Loucy (cell line): Measurements from ENCODE around the gene CCL26.

ENCODE experiments used
- H2AFZ ChIP-seq: fragments of 200-600 bp; sonication (generic); 2 replicates; pipeline ENCODE4 v1.6.0; 2016; ENCODE audit warnings: antibody characterized with exemption, mild to moderate bottlenecking, low read length, moderate library complexity
- H3F3A ChIP-seq: fragments of 200-600 bp; 2 replicates; pipeline ENCODE4 v1.6.0; 2016; ENCODE audit warnings: antibody characterized with exemption, low read depth, mild to moderate bottlenecking
- H3K27me3 ChIP-seq: fragments of 200-600 bp; sonication (generic); 2 replicates; pipeline ENCODE4 v1.6.1; 2014; ENCODE audit warnings: low read length, mild to moderate bottlenecking; ENCODE audit not compliant: insufficient read depth, poor library complexity, severe bottlenecking
- H3K36me3 ChIP-seq: fragments of 200-600 bp; sonication (generic); 2 replicates; pipeline ENCODE4 v1.6.1; 2016; ENCODE audit warnings: low read length; ENCODE audit not compliant: insufficient read depth
- H3K4me1 ChIP-seq: fragments of 200-600 bp; sonication (generic); 2 replicates; pipeline ENCODE4 v1.5.1; 2014; ENCODE audit warnings: low read length, mild to moderate bottlenecking; ENCODE audit not compliant: insufficient read depth, poor library complexity, severe bottlenecking
- H3K4me2 ChIP-seq: fragments of 200-600 bp; sonication (generic); 2 replicates; pipeline ENCODE4 v1.6.0; 2014; ENCODE audit warnings: antibody characterized with exemption, low read length, low read depth, mild to moderate bottlenecking; ENCODE audit not compliant: poor library complexity, severe bottlenecking
- H3K4me3 ChIP-seq: fragments of 200-600 bp; sonication (generic); 2 replicates; pipeline ENCODE4 v1.5.1; 2014; ENCODE audit warnings: low read length, mild to moderate bottlenecking, mixed read lengths; ENCODE audit not compliant: poor library complexity, severe bottlenecking
- H3K79me2 ChIP-seq: fragments of 200-600 bp; sonication (generic); 2 replicates; pipeline ENCODE4 v1.6.1; 2014; ENCODE audit warnings: low read length; ENCODE audit not compliant: insufficient read depth
- H3K9ac ChIP-seq: fragments of 200-600 bp; sonication (generic); 2 replicates; pipeline ENCODE4 v1.6.0; 2014; ENCODE audit warnings: mild to moderate bottlenecking, low read depth, low read length, moderate library complexity; ENCODE audit not compliant: poor library complexity, severe bottlenecking
- H3K9me2 ChIP-seq: fragments of 200-600 bp; sonication (generic); replicated peaks from 2 replicates; pipeline ENCODE4 v1.6.1; 2016; ENCODE audit warnings: low read depth, low read length, mixed read lengths
- H3K9me3 ChIP-seq: fragments of 200-600 bp; sonication (generic); 2 replicates; pipeline ENCODE4 v1.6.1; 2014; ENCODE audit warnings: mild to moderate bottlenecking, antibody characterized with exemption, low read length, low read depth; ENCODE audit not compliant: insufficient read depth
- H4K20me1 ChIP-seq: fragments of 200-600 bp; sonication (generic); 2 replicates; pipeline ENCODE4 v1.6.0; 2014; ENCODE audit warnings: antibody characterized with exemption, low read length, mild to moderate bottlenecking; ENCODE audit not compliant: insufficient read depth, poor library complexity, severe bottlenecking
- CTCF ChIP-seq: fragments of 200-600 bp; sonication (generic); conservative IDR thresholded peaks from 2 replicates; pipeline ENCODE4 v1.5.1; 2014; ENCODE audit warnings: mild to moderate bottlenecking, antibody characterized with exemption, low read length
- EZH2phosphoT487 ChIP-seq: fragments of 200-600 bp; IDR thresholded peaks from 2 replicates; pipeline ENCODE4 v1.6.1; 2018; ENCODE audit warnings: antibody characterized with exemption, mild to moderate bottlenecking, moderate library complexity, borderline replicate concordance

The CCL26 gene

GRCh38 chr7:75738975-75739795 is 32.8 kb downstream of the CCL26 start:
- Histone ChIP-seq H3K4me2 (peak overlapping the region; percentile 95), H3K4me1 (peaks cover 9% of the 10 kb centered on the region), H3F3A (no peaks in the 10 kb centered on the region), H4K20me1 (no peaks in the 10 kb centered on the region), H2AFZ (peak overlapping the region; percentile 100), H3K9me2 (no peaks in the 10 kb centered on the region), H3K4me3 (peak overlapping the region; percentile 79), H3K27me3 (peaks cover 15% of the 10 kb centered on the region), H3K36me3 (no peaks in the 10 kb centered on the region), H3K79me2 (no peaks in the 10 kb centered on the region), H3K9ac (peak overlapping the region; percentile 77), H3K9me3 (no peaks in the 10 kb centered on the region)
- no peak for TF ChIP-seq EZH2phosphoT487
- TF ChIP-seq CTCF, result no peak

- H4K20me1 ChIP-seq, result no peaks in the 10 kb centered on the region
- no peaks in the 10 kb centered on the region for H3K36me3 ChIP-seq
- H3K4me3 ChIP-seq, result peak within 1 kb of the TSS; percentile 79
- H3K9ac ChIP-seq, result peak within 1 kb of the TSS; percentile 77
- H3K79me2 ChIP-seq, result no peaks in the 10 kb centered on the region
- peak within 1 kb of the TSS; percentile 95 for H3K4me2 ChIP-seq
- H3K9me2 ChIP-seq, result no peaks in the 10 kb centered on the region
- peak within 1 kb of the TSS; percentile 100 for H2AFZ ChIP-seq
- peaks cover 15% of the 10 kb centered on the region for H3K27me3 ChIP-seq
- no peaks in the 10 kb centered on the region for H3F3A ChIP-seq
- no peaks in the 10 kb centered on the region for H3K9me3 ChIP-seq
- TF ChIP-seq CTCF, result no peak
- TF ChIP-seq EZH2phosphoT487, result no peak
- H3K4me1 ChIP-seq, result peaks cover 9% of the 10 kb centered on the region
Observed at GRCh38 chr7:75738604-75738974, 33.4 kb downstream of the CCL26 start, which contains the start of gene HIP1. HIP1 (minus strand) TSS chr7:75738941; CDS start chr7:75738920, 21 bp downstream.

GRCh38 chr7:75737856-75738603 is 34.0 kb downstream of the CCL26 start:
- no peaks in the 10 kb centered on the region for H3K9me3 ChIP-seq
- H4K20me1 ChIP-seq, result no peaks in the 10 kb centered on the region
- peak overlapping the region; percentile 100 for H2AFZ ChIP-seq
- peaks cover 9% of the 10 kb centered on the region for H3K4me1 ChIP-seq
- TF ChIP-seq EZH2phosphoT487 (no peak), CTCF (no peak)
- H3K4me3 ChIP-seq, result peak overlapping the region; percentile 79
- peaks cover 15% of the 10 kb centered on the region for H3K27me3 ChIP-seq
- H3K4me2 ChIP-seq, result peak overlapping the region; percentile 95
- H3K9me2 ChIP-seq, result no peaks in the 10 kb centered on the region
- no peaks in the 10 kb centered on the region for H3K79me2 ChIP-seq
- no peaks in the 10 kb centered on the region for H3F3A ChIP-seq
- H3K9ac ChIP-seq, result peak overlapping the region; percentile 77
- H3K36me3 ChIP-seq, result no peaks in the 10 kb centered on the region
